ENCODE data around the gene C3orf38.
A peak's percentile ranks its signal among the peaks of the same experiment; 100 is the strongest.

Gene C3orf38

GRCh38 chr3:88141458-88142083 lies 8.2 kb upstream of the C3orf38 start:
- H3K4me3 ChIP-seq (ENCODE audit: low read length), result no peak overlapping the region
- peak; percentile 64 for DNase-seq (ENCODE audit: low read depth)
- TF ChIP-seq CTCF (conservative IDR thresholded peaks at IDR 0.05; ENCODE audit: low read depth, low read length), result no peak

- no peak for DNase-seq (ENCODE audit: low read depth)
- no peak for TF ChIP-seq CTCF (conservative IDR thresholded peaks at IDR 0.05; ENCODE audit: low read depth, low read length)
- H3K4me3 ChIP-seq (ENCODE audit: low read length), result no peak overlapping the region
Measured at GRCh38 chr3:88142094-88142624, 7.6 kb upstream of the C3orf38 start.

GRCh38 chr3:88147261-88147660 lies 2.5 kb upstream of the C3orf38 start:
- no peak for TF ChIP-seq CTCF (conservative IDR thresholded peaks at IDR 0.05; ENCODE audit: low read depth, low read length)
- no peak overlapping the region for H3K4me3 ChIP-seq (ENCODE audit: low read length)
- no peak for DNase-seq (ENCODE audit: low read depth)

GRCh38 chr3:88148651-88149050 lies 1.1 kb upstream of the C3orf38 start:
- no peak for DNase-seq (ENCODE audit: low read depth)
- peak overlapping the region; percentile 96 for H3K4me3 ChIP-seq (ENCODE audit: low read length)
- TF ChIP-seq CTCF (conservative IDR thresholded peaks at IDR 0.05; ENCODE audit: low read depth, low read length), result no peak

GRCh38 chr3:88149101-88149508 lies 654 bp upstream of the C3orf38 start:
- H3K4me3 ChIP-seq (ENCODE audit: low read length), result peak overlapping the region; percentile 96
- DNase-seq (ENCODE audit: low read depth), result no peak
- TF ChIP-seq CTCF (conservative IDR thresholded peaks at IDR 0.05; ENCODE audit: low read depth, low read length), result no peak

GRCh38 chr3:88150371-88150770 lies 612 bp downstream of the C3orf38 start:
- DNase-seq (ENCODE audit: low read depth), result no peak
- TF ChIP-seq CTCF (conservative IDR thresholded peaks at IDR 0.05; ENCODE audit: low read depth, low read length), result no peak
- H3K4me3 ChIP-seq (ENCODE audit: low read length), result peak overlapping the region; percentile 96

- no peak for DNase-seq (ENCODE audit: low read depth)
- no peak for TF ChIP-seq CTCF (conservative IDR thresholded peaks at IDR 0.05; ENCODE audit: low read depth, low read length)
Measured at GRCh38 chr3:88150806-88151205, 1.0 kb downstream of the C3orf38 start.

More at GRCh38 chr3:88150806-88151205, 1.0 kb downstream of the C3orf38 start:
- H3K4me3 ChIP-seq (ENCODE audit: low read length), result peak overlapping the region; percentile 96

Measured in retinal pigment epithelial cell (primary cell).